Measurements from ENCODE around the gene HBS1L. TPM values are rescaled to one million over a fixed set of nuclear protein-coding genes. Genes with fewer than 3 reads are reported as not detected.

HBS1L gene
- total and polyA plus RNA-seq, 4 donors, result 32.7 to 89.0 (median 52.2) TPM

GRCh38 chr6:135088281-135088680, 33.7 kb upstream of the HBS1L start:
- peak overlapping the region; percentile 73 to 77 for H3K27ac ChIP-seq (ENCODE audit: low read depth in 1 of 2, low read length in 2 of 2)

GRCh38 chr6:135087803-135088202, 33.2 kb upstream of the HBS1L start:
- H3K36me3 ChIP-seq (ENCODE audit: control insufficient read depth in 4 of 4, insufficient read depth in 3 of 4, low read depth in 1 of 4, low read length in 3 of 4), result no peaks in the 10 kb centered on the region
- H3K9me3 ChIP-seq (ENCODE audit: control insufficient read depth in 4 of 4, low read length in 3 of 4), result no peaks in the 10 kb centered on the region
- no peak overlapping the region for H3K9ac ChIP-seq (ENCODE audit: low read depth in 1 of 2, low read length in 2 of 2)
- no peaks in the 10 kb centered on the region for H3K27me3 ChIP-seq (ENCODE audit: control insufficient read depth in 4 of 4, insufficient read depth in 4 of 4, low read length in 3 of 4)
- WGBS, result 55% methylated on average over 5 of the region's 5 CpGs
- no peak for DNase-seq (ENCODE audit: low spot score)
- H3K4me1 ChIP-seq (ENCODE audit: control insufficient read depth in 4 of 4, insufficient read depth in 4 of 4, low read length in 3 of 4), result peaks cover 0 to 12% (median 5%) of the 10 kb centered on the region in 4 donors
- H3K4me3 ChIP-seq (ENCODE audit: low read depth in 1 of 3, low read length in 3 of 3), result no peak overlapping the region
- TF ChIP-seq FOXA1 (IDR thresholded peaks at IDR 0.05), result no peak
- TF ChIP-seq SP1 (IDR thresholded peaks at IDR 0.05), result no peak
- TF ChIP-seq REST (IDR thresholded peaks at IDR 0.05), result no peak
- TF ChIP-seq ZBTB33 (IDR thresholded peaks at IDR 0.05), result no peak
- no peak for TF ChIP-seq YY1 (IDR thresholded peaks at IDR 0.05)
- TF ChIP-seq HNF4G (IDR thresholded peaks at IDR 0.05), result no peak
- TF ChIP-seq RXRA (IDR thresholded peaks at IDR 0.05), result no peak
- no peak for TF ChIP-seq NR2F2 (IDR thresholded peaks at IDR 0.05)
- TF ChIP-seq TAF1 (conservative IDR thresholded peaks at IDR 0.05), result no peak
- no peak overlapping the region for H3K27ac ChIP-seq (ENCODE audit: low read depth in 1 of 2, low read length in 2 of 2)

More at GRCh38 chr6:135088281-135088680, 33.7 kb upstream of the HBS1L start:
- no peak overlapping the region for H3K4me3 ChIP-seq (ENCODE audit: low read depth in 1 of 3, low read length in 3 of 3)
- no peak overlapping the region for H3K9ac ChIP-seq (ENCODE audit: low read depth in 1 of 2, low read length in 2 of 2)
- no peaks in the 10 kb centered on the region for H3K36me3 ChIP-seq (ENCODE audit: control insufficient read depth in 4 of 4, insufficient read depth in 3 of 4, low read depth in 1 of 4, low read length in 3 of 4)
- DNase-seq (ENCODE audit: low spot score), result no peak
- no peaks in the 10 kb centered on the region for H3K27me3 ChIP-seq (ENCODE audit: control insufficient read depth in 4 of 4, insufficient read depth in 4 of 4, low read length in 3 of 4)
- H3K9me3 ChIP-seq (ENCODE audit: control insufficient read depth in 4 of 4, low read length in 3 of 4), result no peaks in the 10 kb centered on the region
- no peak for TF ChIP-seq TAF1 (conservative IDR thresholded peaks at IDR 0.05)
- no peak for TF ChIP-seq RXRA (IDR thresholded peaks at IDR 0.05)
- no peak for TF ChIP-seq ZBTB33 (IDR thresholded peaks at IDR 0.05)
- TF ChIP-seq CTCF (IDR thresholded peaks at IDR 0.05; ENCODE audit: low read depth, low read length, missing input control), result no peak
- TF ChIP-seq GABPA (IDR thresholded peaks at IDR 0.05 in 1 of 2, conservative IDR thresholded peaks at IDR 0.05 in 1 of 2), result no peak
- TF ChIP-seq JUND (IDR thresholded peaks at IDR 0.05), result no peak
- no peak for TF ChIP-seq RAD21 (IDR thresholded peaks at IDR 0.05)
- no peak for TF ChIP-seq ATF3 (IDR thresholded peaks at IDR 0.05)
- no peak for TF ChIP-seq EGR1 (IDR thresholded peaks at IDR 0.05; ENCODE audit: low read depth in 2 of 2)
- TF ChIP-seq MAX (IDR thresholded peaks at IDR 0.05), result no peak
- TF ChIP-seq YY1 (IDR thresholded peaks at IDR 0.05), result no peak
- 74% methylated on average over 1 of the region's 1 CpG for WGBS
- peaks cover 0 to 12% (median 5%) of the 10 kb centered on the region in 4 donors for H3K4me1 ChIP-seq (ENCODE audit: control insufficient read depth in 4 of 4, insufficient read depth in 4 of 4, low read length in 3 of 4)

All from liver (tissue), 9 donors.